ENCODE results near the gene NMNAT1. TPM values are rescaled to one million over a fixed set of nuclear protein-coding genes. Genes with fewer than 3 reads are reported as not detected.
A peak's percentile ranks its signal among the peaks of the same experiment; 100 is the strongest.
"Not testable (repeated sequence)": the region's sequence is repeated elsewhere in the genome, so short reads cannot be mapped to it uniquely, and the experiment has no call there.

NMNAT1 gene
- total RNA-seq, 2 donors from 2014 or later, result 10.0 to 13.9 TPM

DNA sequence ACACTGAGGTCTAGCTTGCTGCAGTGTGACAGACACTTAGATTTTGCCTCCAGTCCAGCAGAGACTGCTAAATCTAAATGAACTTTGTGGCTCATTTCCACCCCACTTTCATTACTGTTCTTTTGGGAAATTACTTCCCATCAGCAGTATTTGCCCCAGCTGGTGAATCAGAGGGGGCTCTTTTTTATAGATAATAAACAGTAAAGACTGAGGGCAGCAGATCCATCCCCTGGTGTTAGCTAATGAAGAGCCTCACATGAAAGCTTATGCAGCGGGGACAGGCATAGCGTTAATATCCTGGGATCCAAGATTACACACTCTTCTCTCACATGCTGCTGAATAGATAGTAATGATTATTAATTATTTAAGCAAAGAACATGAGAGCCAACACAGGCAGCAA lies 26.8 kb upstream of the NMNAT1 start:
- Histone ChIP-seq H3K27me3 (no peaks in the 10 kb centered on the region), H3K9me3 (no peaks in the 10 kb centered on the region), H3K36me3 (no peaks in the 10 kb centered on the region), H3K27ac (no peak overlapping the region), H3K4me1 (peaks cover 0 to 4% of the 10 kb centered on the region in 2 donors), H3K4me3 (no peak overlapping the region)
- no peak for DNase-seq (ENCODE audit: low spot score)
- TF ChIP-seq, protein P1, sequence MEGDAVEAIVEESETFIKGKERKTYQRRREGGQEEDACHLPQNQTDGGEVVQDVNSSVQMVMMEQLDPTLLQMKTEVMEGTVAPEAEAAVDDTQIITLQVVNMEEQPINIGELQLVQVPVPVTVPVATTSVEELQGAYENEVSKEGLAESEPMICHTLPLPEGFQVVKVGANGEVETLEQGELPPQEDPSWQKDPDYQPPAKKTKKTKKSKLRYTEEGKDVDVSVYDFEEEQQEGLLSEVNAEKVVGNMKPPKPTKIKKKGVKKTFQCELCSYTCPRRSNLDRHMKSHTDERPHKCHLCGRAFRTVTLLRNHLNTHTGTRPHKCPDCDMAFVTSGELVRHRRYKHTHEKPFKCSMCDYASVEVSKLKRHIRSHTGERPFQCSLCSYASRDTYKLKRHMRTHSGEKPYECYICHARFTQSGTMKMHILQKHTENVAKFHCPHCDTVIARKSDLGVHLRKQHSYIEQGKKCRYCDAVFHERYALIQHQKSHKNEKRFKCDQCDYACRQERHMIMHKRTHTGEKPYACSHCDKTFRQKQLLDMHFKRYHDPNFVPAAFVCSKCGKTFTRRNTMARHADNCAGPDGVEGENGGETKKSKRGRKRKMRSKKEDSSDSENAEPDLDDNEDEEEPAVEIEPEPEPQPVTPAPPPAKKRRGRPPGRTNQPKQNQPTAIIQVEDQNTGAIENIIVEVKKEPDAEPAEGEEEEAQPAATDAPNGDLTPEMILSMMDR (IDR thresholded peaks at IDR 0.05), result no peak

GRCh38 chr1:9917495-9917894 lies 25.8 kb upstream of the NMNAT1 start:
- not testable (repeated sequence) for DNase-seq (ENCODE audit: low spot score); H3K4me3 ChIP-seq; H3K4me1 ChIP-seq; H3K9me3 ChIP-seq; H3K36me3 ChIP-seq; H3K27ac ChIP-seq; H3K27me3 ChIP-seq

- H3K4me3 ChIP-seq, result no peak overlapping the region
- H3K4me1 ChIP-seq, result peaks cover 0 to 7% of the 10 kb centered on the region in 2 donors
- no peaks in the 10 kb centered on the region for H3K27me3 ChIP-seq
- H3K27ac ChIP-seq, result no peak overlapping the region
- H3K9me3 ChIP-seq, result no peaks in the 10 kb centered on the region
- no peaks in the 10 kb centered on the region for H3K36me3 ChIP-seq
- TF ChIP-seq, protein P1 (IDR thresholded peaks at IDR 0.05), result no peak
- no peak for DNase-seq (ENCODE audit: low spot score)
These were observed 25.4 kb upstream of the NMNAT1 start for GRCh38 chr1:9917901-9918300.

DNA sequence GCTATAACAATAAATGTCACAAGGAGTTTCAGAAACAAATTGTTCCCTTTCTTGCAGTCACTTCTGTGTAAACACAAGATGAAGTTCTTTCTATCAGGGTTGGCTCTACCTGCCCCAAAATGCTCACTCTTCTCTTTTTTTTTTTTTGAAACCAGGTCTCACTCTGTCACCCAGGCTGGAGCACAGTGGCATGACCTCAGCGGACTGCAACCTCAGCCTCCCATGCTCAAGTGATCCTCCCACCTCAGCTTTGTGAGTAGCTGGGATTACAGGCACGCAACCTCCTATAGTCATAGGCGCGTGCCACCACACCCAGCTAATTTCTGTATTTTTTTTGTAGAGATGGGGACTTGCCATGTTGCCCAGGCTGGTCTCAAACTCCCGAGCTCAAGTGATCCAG lies 22.7 kb upstream of the NMNAT1 start:
- H3K4me3 ChIP-seq, result no peak overlapping the region
- H3K27me3 ChIP-seq, result no peaks in the 10 kb centered on the region
- no peaks in the 10 kb centered on the region for H3K36me3 ChIP-seq
- DNase-seq (ENCODE audit: low spot score), result no peak
- H3K9me3 ChIP-seq, result no peaks in the 10 kb centered on the region
- peaks cover 0 to 9% of the 10 kb centered on the region in 2 donors for H3K4me1 ChIP-seq
- no peak overlapping the region for H3K27ac ChIP-seq
- TF ChIP-seq, protein P1 (IDR thresholded peaks at IDR 0.05), result no peak

DNA sequence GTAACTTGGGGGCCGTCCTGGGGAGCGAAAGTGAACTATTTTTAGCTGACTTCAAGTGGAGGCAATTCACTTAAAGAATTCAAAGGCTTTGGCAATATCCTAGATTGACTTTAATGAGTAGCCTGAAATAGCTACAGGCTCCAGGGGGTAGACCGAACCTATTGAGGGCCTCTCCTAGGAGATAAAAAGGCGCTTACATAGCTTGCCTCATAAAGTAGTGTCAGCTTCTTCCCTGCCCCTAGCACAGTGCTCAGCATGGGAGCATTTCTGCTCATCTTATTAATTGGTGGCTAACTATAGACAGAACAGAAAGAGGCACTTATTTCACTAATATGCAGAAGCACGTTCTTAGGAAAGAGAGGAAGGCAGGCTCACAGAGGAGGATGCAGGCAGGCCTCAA lies 20.9 kb upstream of the NMNAT1 start:
- Histone ChIP-seq H3K36me3 (no peaks in the 10 kb centered on the region), H3K27ac (peak overlapping the region in 1 of 2 donors; percentile 5), H3K9me3 (no peaks in the 10 kb centered on the region), H3K4me1 (peaks cover 0 to 9% of the 10 kb centered on the region in 2 donors), H3K4me3 (no peak overlapping the region), H3K27me3 (no peaks in the 10 kb centered on the region)
- TF ChIP-seq, protein P1 (IDR thresholded peaks at IDR 0.05), result no peak
- no peak for DNase-seq (ENCODE audit: low spot score)

GRCh38 chr1:9927259-9927658 lies 16.0 kb upstream of the NMNAT1 start:
- no peaks in the 10 kb centered on the region for H3K9me3 ChIP-seq
- H3K4me3 ChIP-seq, result no peak overlapping the region
- TF ChIP-seq, protein P1 (IDR thresholded peaks at IDR 0.05), result no peak
- H3K4me1 ChIP-seq, result peaks cover 0 to 9% of the 10 kb centered on the region in 2 donors
- no peak for DNase-seq (ENCODE audit: low spot score)
- peaks cover 25% of the 10 kb centered on the region for H3K36me3 ChIP-seq
- no peaks in the 10 kb centered on the region for H3K27me3 ChIP-seq
- no peak overlapping the region for H3K27ac ChIP-seq

Data from right atrium auricular region (tissue), 2 donors.